ENCODE results near the gene GYG2. TPM values are rescaled to one million over a fixed set of nuclear protein-coding genes. Genes with fewer than 3 reads are reported as not detected.

The GYG2 gene
- total and polyA plus RNA-seq, 2 of the 13 experiments (the other 11 are each of a cell fraction or from before 2014, with no cell fraction given) = 20.0 to 24.3 TPM

DNA sequence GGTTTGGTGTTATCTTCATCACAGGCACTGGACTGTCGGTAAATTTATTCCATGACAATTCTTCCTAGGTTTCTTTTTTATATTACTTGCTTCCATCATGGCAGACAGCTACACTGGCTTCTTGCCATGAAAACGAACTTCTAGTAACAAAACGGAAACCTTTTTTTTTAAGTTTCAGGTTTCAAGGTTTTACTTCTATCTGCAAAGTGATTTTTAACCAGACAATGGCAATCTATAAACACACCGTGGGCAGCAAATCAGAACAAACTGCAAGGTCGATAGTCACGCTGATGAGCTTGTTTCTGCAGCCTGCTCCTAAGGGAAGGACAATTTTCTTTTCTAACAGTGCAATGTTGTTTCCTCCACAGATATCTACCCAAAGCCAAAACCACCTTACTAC is 47.0 kb upstream of the GYG2 start:
- peak overlapping the region; percentile 72; the same call in 1 of the 2 replicates for H3K9ac ChIP-seq (ENCODE audit: insufficient read depth, low read depth, low read length)
- 2% methylated on average over 6 of the region's 6 CpGs for WGBS (ENCODE audit: low lambda C conversion rate)
- ATAC-seq (no peak), FAIRE-seq (no peak), DNase-seq (ENCODE audit: low spot score) (no peak)
- intact Hi-C loops (cut with micrococcal nuclease; ENCODE audit: unreplicated experiment) (no loop called here), in situ Hi-C loops (cut with HindIII; ENCODE audit: extremely low pct_ligation_motif_present, low pct_unique_long_range_greater_than_20kb) (no loop called here)
- peak overlapping the region; percentile 83 for H3K4me2 ChIP-seq (ENCODE audit: low read depth, low read length)
- H3K27ac ChIP-seq (ENCODE audit: extremely low read length, insufficient read depth, low read length) = peak overlapping the region; percentile 97
- TF ChIP-seq ZNF572 (CRISPR knock-in tag; IDR thresholded peaks at IDR 0.05) = no peak
- TF ChIP-seq CEBPB (IDR thresholded peaks at IDR 0.05; ENCODE audit: borderline replicate concordance, low read depth, low read length) = no peak
- TF ChIP-seq ZNF292 (CRISPR knock-in tag; IDR thresholded peaks at IDR 0.05; ENCODE audit: borderline replicate concordance, low read depth) = no peak
- no peak for TF ChIP-seq MXI1 (IDR thresholded peaks at IDR 0.05; ENCODE audit: borderline replicate concordance, low read depth, low read length)
- TF ChIP-seq ATF1 (CRISPR knock-in tag; IDR thresholded peaks at IDR 0.05) = no peak
- TF ChIP-seq, protein P1, sequence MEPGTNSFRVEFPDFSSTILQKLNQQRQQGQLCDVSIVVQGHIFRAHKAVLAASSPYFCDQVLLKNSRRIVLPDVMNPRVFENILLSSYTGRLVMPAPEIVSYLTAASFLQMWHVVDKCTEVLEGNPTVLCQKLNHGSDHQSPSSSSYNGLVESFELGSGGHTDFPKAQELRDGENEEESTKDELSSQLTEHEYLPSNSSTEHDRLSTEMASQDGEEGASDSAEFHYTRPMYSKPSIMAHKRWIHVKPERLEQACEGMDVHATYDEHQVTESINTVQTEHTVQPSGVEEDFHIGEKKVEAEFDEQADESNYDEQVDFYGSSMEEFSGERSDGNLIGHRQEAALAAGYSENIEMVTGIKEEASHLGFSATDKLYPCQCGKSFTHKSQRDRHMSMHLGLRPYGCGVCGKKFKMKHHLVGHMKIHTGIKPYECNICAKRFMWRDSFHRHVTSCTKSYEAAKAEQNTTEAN (CRISPR knock-in tag; conservative IDR thresholded peaks at IDR 0.05) = no peak
- TF ChIP-seq, protein P2, sequence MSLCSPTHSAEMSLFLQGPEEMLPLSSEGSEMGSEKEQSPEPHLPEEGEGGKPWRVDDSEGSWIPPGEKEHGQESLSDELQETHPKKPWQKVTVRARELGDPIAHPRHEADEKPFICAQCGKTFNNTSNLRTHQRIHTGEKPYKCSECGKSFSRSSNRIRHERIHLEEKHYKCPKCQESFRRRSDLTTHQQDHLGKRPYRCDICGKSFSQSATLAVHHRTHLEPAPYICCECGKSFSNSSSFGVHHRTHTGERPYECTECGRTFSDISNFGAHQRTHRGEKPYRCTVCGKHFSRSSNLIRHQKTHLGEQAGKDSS (CRISPR knock-in tag; IDR thresholded peaks at IDR 0.05; ENCODE audit: borderline replicate concordance, low read depth) = no peak
- TF ChIP-seq, protein P3, sequence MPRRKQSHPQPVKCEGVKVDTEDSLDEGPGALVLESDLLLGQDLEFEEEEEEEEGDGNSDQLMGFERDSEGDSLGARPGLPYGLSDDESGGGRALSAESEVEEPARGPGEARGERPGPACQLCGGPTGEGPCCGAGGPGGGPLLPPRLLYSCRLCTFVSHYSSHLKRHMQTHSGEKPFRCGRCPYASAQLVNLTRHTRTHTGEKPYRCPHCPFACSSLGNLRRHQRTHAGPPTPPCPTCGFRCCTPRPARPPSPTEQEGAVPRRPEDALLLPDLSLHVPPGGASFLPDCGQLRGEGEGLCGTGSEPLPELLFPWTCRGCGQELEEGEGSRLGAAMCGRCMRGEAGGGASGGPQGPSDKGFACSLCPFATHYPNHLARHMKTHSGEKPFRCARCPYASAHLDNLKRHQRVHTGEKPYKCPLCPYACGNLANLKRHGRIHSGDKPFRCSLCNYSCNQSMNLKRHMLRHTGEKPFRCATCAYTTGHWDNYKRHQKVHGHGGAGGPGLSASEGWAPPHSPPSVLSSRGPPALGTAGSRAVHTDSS (CRISPR knock-in tag; conservative IDR thresholded peaks at IDR 0.05) = no peak
- no peak for TF ChIP-seq ZNF468 (CRISPR knock-in tag; IDR thresholded peaks at IDR 0.05)
- TF ChIP-seq, protein P4, sequence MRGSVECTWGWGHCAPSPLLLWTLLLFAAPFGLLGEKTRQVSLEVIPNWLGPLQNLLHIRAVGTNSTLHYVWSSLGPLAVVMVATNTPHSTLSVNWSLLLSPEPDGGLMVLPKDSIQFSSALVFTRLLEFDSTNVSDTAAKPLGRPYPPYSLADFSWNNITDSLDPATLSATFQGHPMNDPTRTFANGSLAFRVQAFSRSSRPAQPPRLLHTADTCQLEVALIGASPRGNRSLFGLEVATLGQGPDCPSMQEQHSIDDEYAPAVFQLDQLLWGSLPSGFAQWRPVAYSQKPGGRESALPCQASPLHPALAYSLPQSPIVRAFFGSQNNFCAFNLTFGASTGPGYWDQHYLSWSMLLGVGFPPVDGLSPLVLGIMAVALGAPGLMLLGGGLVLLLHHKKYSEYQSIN (CRISPR knock-in tag; IDR thresholded peaks at IDR 0.05; ENCODE audit: borderline replicate concordance) = no peak
- TF ChIP-seq, protein P5, sequence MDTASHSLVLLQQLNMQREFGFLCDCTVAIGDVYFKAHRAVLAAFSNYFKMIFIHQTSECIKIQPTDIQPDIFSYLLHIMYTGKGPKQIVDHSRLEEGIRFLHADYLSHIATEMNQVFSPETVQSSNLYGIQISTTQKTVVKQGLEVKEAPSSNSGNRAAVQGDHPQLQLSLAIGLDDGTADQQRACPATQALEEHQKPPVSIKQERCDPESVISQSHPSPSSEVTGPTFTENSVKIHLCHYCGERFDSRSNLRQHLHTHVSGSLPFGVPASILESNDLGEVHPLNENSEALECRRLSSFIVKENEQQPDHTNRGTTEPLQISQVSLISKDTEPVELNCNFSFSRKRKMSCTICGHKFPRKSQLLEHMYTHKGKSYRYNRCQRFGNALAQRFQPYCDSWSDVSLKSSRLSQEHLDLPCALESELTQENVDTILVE (CRISPR knock-in tag; IDR thresholded peaks at IDR 0.05) = no peak
- TF ChIP-seq PTBP1 (IDR thresholded peaks at IDR 0.05; ENCODE audit: low read depth, low read length, poor library complexity, severe bottlenecking) = no peak
- TF ChIP-seq, protein P6, sequence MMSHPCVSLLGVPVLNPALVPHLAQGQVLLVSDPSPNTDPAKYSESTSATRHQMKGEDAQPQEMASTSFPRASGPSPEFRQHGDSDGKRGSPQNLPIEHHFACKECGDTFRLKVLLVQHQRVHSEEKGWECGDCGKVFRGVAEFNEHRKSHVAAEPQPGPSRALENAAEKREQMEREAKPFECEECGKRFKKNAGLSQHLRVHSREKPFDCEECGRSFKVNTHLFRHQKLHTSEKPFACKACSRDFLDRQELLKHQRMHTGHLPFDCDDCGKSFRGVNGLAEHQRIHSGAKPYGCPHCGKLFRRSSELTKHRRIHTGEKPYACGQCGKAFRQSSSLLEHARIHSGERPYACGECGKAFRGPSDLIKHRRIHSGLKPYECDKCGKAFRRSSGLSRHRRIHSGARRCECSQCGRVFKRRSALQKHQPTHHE (CRISPR knock-in tag; IDR thresholded peaks at IDR 0.05; ENCODE audit: borderline replicate concordance) = no peak
- no peak for TF ChIP-seq TEAD2 (CRISPR knock-in tag; IDR thresholded peaks at IDR 0.05)
- no peak for TF ChIP-seq SMAD1 (CRISPR knock-in tag; IDR thresholded peaks at IDR 0.05; ENCODE audit: borderline replicate concordance, low read depth)
- no peak for TF ChIP-seq REPIN1 (CRISPR knock-in tag; IDR thresholded peaks at IDR 0.05; ENCODE audit: borderline replicate concordance, low read depth)
- no peaks in the 10 kb centered on the region for H3K9me3 ChIP-seq (ENCODE audit: low read length)
- POLR2A ChIA-PET = no interaction called here
- peak overlapping the region; percentile 42 to 66 (median 64); a peak in 5 of 6 replicates for H3K4me3 ChIP-seq (replicated peaks in 1 of 3; ENCODE audit: insufficient read depth in 1 of 3, low read depth in 2 of 3, low read length in 3 of 3)
- CTCF ChIA-PET (ENCODE audit: low intra/inter-chr PET ratio, low total read pairs) = no interaction called here
- H3K27me3 ChIP-seq (ENCODE audit: control insufficient read depth in 1 of 2, insufficient read depth in 2 of 2, low read length in 2 of 2) = no peaks in the 10 kb centered on the region
- H3K79me2 ChIP-seq (ENCODE audit: insufficient read depth, low read length) = no peaks in the 10 kb centered on the region
- no TSS peak for BruUV-seq (replicated peaks)
- H3K4me1 ChIP-seq (ENCODE audit: insufficient read depth, low read length) = peaks cover 28% of the 10 kb centered on the region
- H3K36me3 ChIP-seq (replicated peaks in 1 of 2; ENCODE audit: control insufficient read depth in 1 of 2, insufficient read depth in 2 of 2, low read length in 2 of 2) = no peaks in the 10 kb centered on the region
- H2AFZ ChIP-seq (ENCODE audit: low read length) = no peak overlapping the region
- no peaks in the 10 kb centered on the region for H4K20me1 ChIP-seq (ENCODE audit: insufficient read depth, low read length)
